SH-SY5Y (cell line): Measurements from ENCODE around the gene ZNF558.

ENCODE experiments used
- GATA2 ChIP-seq: IDR thresholded peaks from 2 replicates; pipeline ENCODE4 v1.6.1; 2011; ENCODE audit warnings: mild to moderate bottlenecking, low read depth, low read length
- GATA3 ChIP-seq: IDR thresholded peaks from 2 replicates; pipeline ENCODE4 v1.6.1; 2011; ENCODE audit warnings: low read depth, mild to moderate bottlenecking, low read length, moderate library complexity

GRCh38 chr19:8827277-8827676 lies 4.8 kb downstream of the ZNF558 start:
- TF ChIP-seq GATA2: no peak
- no peak for TF ChIP-seq GATA3
